H1 (cell line): ENCODE measurements around the gene EPX. TPM values are rescaled to one million over a fixed set of nuclear protein-coding genes. Genes with fewer than 3 reads are reported as not detected.

ENCODE experiments used
- BCL11A ChIP-seq, 2 experiments: IDR thresholded peaks; one replicate each; pipeline ENCODE4 v1.6.1; 2011; ENCODE audit warnings: low read depth in 2 of 2, low read length in 2 of 2, mild to moderate bottlenecking in 2 of 2
- BRCA1 ChIP-seq: IDR thresholded peaks from 2 replicates; pipeline ENCODE4 v1.6.1; 2012; ENCODE audit warnings: low read depth, low read length, improper control_type of control experiment
- CREB1 ChIP-seq: IDR thresholded peaks from 2 replicates; pipeline ENCODE4 v1.6.1; 2012; ENCODE audit warnings: inconsistent platforms
- EZH2 ChIP-seq: fragments of 200-600 bp; sonication (generic); IDR thresholded peaks from 2 replicates; pipeline ENCODE4 v1.7.1; 2012; ENCODE audit warnings: low read depth, mild to moderate bottlenecking, moderate library complexity, low read length, inconsistent platforms; ENCODE audit not compliant: severe bottlenecking
- JUND ChIP-seq: IDR thresholded peaks from 2 replicates; pipeline ENCODE4 v1.6.1; 2011; ENCODE audit warnings: mild to moderate bottlenecking, improper control_type of control experiment, low read length
- KDM4A ChIP-seq: IDR thresholded peaks from one replicate; pipeline ENCODE4 v1.7.1; 2012; ENCODE audit warnings: low read depth, mild to moderate bottlenecking, moderate library complexity, low read length, inconsistent platforms; ENCODE audit not compliant: severe bottlenecking
- POLR2AphosphoS5 ChIP-seq: IDR thresholded peaks from 2 replicates; pipeline ENCODE4 v1.6.1; 2011; ENCODE audit warnings: low read depth, low read length
- RFX5 ChIP-seq: IDR thresholded peaks from 2 replicates; pipeline ENCODE4 v1.6.1; 2011; ENCODE audit warnings: low read depth, low read length, improper control_type of control experiment, borderline replicate concordance
- SRF ChIP-seq: IDR thresholded peaks from 2 replicates; pipeline ENCODE4 v1.6.1; 2011; ENCODE audit warnings: mild to moderate bottlenecking, low read depth, low read length, moderate library complexity
- YY1 ChIP-seq: IDR thresholded peaks from 2 replicates; pipeline ENCODE4 v1.6.1; 2011; ENCODE audit warnings: low read depth, mild to moderate bottlenecking, low read length
- polyA plus RNA-seq, 7 experiments: library from polyadenylated mRNA; depleted of rRNA in 3 of 7; stranded (reverse) in 5 of 7; unstranded in 2 of 7; fragments of >200 nt in 5 of 7; fragments of 200-250 nt in 2 of 7; gene quantifications; 1 replicate in 5 of 7; 2 replicates in 1 of 7; 4 replicates in 1 of 7; pipeline versions ENCODE4 v1.2.1 to v1.2.3, GENCODE V29; 2011 to 2013; ENCODE audit warnings: missing spikeins in 2 of 7, mixed read lengths in 2 of 7
- total RNA-seq: library from RNA; stranded (reverse); fragmentation: NEBNext Ultra II Directional; extraction: Animal tissue kit (Norgen Biotek cat#: 25700); gene quantifications from 2 replicates; pipeline ENCODE4 v1.2.1, GENCODE V29; 2021
- TF ChIP-seq, protein P1 (sequence below): fragments of 300-600 bp; sonication (generic); IDR thresholded peaks from 2 replicates; pipeline ENCODE4 v1.7.1; 2012; ENCODE audit warnings: low read length, moderate library complexity, mild to moderate bottlenecking, inconsistent platforms; ENCODE audit not compliant: insufficient replicate concordance

Gene EPX
- total and polyA plus RNA-seq, 2 of the 8 experiments (the other 6 are each of a cell fraction or from before 2014, with no cell fraction given): not detected

DNA sequence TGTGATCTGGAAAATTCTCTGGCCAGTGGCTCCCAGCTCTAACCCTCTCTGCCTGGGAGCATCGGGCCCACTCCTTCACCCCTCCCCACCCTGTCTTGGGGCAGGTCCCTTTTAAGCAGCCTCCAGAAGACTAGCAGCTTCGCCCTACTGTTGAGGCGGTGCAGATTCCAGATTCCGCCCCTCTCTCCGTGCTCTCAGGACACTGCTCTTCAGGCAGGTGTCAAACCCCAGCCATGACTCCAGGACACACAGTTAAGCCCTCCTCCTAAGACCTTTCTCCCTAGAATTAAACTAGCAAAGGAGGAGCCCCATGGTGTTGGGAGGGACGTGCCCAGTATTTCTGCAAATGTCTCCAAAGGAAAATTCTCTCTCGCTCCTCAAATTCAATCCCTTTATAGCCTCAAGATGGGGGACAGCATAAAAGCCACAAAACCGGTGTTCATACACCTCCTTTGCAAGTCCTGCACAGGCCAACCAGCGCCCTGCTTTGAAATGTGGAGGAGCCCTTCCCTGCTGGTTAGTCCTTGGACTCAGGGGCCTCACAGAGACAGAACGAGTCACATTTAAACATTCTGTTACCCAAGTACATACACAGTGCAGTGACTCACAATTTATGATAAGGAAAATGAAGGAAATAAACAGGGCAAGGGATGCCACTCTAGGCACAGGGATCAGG lies 53.0 kb downstream of the EPX start (continued):
- TF ChIP-seq, protein P1, sequence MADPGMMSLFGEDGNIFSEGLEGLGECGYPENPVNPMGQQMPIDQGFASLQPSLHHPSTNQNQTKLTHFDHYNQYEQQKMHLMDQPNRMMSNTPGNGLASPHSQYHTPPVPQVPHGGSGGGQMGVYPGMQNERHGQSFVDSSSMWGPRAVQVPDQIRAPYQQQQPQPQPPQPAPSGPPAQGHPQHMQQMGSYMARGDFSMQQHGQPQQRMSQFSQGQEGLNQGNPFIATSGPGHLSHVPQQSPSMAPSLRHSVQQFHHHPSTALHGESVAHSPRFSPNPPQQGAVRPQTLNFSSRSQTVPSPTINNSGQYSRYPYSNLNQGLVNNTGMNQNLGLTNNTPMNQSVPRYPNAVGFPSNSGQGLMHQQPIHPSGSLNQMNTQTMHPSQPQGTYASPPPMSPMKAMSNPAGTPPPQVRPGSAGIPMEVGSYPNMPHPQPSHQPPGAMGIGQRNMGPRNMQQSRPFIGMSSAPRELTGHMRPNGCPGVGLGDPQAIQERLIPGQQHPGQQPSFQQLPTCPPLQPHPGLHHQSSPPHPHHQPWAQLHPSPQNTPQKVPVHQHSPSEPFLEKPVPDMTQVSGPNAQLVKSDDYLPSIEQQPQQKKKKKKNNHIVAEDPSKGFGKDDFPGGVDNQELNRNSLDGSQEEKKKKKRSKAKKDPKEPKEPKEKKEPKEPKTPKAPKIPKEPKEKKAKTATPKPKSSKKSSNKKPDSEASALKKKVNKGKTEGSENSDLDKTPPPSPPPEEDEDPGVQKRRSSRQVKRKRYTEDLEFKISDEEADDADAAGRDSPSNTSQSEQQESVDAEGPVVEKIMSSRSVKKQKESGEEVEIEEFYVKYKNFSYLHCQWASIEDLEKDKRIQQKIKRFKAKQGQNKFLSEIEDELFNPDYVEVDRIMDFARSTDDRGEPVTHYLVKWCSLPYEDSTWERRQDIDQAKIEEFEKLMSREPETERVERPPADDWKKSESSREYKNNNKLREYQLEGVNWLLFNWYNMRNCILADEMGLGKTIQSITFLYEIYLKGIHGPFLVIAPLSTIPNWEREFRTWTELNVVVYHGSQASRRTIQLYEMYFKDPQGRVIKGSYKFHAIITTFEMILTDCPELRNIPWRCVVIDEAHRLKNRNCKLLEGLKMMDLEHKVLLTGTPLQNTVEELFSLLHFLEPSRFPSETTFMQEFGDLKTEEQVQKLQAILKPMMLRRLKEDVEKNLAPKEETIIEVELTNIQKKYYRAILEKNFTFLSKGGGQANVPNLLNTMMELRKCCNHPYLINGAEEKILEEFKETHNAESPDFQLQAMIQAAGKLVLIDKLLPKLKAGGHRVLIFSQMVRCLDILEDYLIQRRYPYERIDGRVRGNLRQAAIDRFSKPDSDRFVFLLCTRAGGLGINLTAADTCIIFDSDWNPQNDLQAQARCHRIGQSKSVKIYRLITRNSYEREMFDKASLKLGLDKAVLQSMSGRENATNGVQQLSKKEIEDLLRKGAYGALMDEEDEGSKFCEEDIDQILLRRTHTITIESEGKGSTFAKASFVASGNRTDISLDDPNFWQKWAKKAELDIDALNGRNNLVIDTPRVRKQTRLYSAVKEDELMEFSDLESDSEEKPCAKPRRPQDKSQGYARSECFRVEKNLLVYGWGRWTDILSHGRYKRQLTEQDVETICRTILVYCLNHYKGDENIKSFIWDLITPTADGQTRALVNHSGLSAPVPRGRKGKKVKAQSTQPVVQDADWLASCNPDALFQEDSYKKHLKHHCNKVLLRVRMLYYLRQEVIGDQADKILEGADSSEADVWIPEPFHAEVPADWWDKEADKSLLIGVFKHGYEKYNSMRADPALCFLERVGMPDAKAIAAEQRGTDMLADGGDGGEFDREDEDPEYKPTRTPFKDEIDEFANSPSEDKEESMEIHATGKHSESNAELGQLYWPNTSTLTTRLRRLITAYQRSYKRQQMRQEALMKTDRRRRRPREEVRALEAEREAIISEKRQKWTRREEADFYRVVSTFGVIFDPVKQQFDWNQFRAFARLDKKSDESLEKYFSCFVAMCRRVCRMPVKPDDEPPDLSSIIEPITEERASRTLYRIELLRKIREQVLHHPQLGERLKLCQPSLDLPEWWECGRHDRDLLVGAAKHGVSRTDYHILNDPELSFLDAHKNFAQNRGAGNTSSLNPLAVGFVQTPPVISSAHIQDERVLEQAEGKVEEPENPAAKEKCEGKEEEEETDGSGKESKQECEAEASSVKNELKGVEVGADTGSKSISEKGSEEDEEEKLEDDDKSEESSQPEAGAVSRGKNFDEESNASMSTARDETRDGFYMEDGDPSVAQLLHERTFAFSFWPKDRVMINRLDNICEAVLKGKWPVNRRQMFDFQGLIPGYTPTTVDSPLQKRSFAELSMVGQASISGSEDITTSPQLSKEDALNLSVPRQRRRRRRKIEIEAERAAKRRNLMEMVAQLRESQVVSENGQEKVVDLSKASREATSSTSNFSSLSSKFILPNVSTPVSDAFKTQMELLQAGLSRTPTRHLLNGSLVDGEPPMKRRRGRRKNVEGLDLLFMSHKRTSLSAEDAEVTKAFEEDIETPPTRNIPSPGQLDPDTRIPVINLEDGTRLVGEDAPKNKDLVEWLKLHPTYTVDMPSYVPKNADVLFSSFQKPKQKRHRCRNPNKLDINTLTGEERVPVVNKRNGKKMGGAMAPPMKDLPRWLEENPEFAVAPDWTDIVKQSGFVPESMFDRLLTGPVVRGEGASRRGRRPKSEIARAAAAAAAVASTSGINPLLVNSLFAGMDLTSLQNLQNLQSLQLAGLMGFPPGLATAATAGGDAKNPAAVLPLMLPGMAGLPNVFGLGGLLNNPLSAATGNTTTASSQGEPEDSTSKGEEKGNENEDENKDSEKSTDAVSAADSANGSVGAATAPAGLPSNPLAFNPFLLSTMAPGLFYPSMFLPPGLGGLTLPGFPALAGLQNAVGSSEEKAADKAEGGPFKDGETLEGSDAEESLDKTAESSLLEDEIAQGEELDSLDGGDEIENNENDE: no peak
- TF ChIP-seq POLR2AphosphoS5 (no peak), RFX5 (no peak), BRCA1 (no peak), BCL11A (IDR thresholded peaks at IDR 0.05; ENCODE audit: low read depth in 2 of 2, low read length in 2 of 2) (no peak), EZH2 (no peak), JUND (no peak), YY1 (no peak), CREB1 (no peak), SRF (no peak), KDM4A (no peak)
